Astrocyte of the spinal cord (primary cell): ENCODE measurements around the gene CCDC86.
"Not testable (repeated sequence)": the region's sequence is repeated elsewhere in the genome, so short reads cannot be mapped to it uniquely, and the experiment has no call there.

ENCODE experiments used
- DNase-seq: peaks from one replicate; pipeline ENCODE4 v3.0.0; 2011; ENCODE audit warnings: low read depth, low spot score
- H3K4me3 ChIP-seq: 2 replicates; pipeline ENCODE4 v1.5.1; 2011; ENCODE audit warnings: low read depth, mild to moderate bottlenecking, low read length, moderate library complexity
- in situ Hi-C: cut with HindIII; loops from 2 replicates; pipeline ENCODE4 v1.10.0; 2017; ENCODE audit warnings: low sequenced_read_pairs
- TF ChIP-seq, protein P1 (sequence below): IDR thresholded peaks from 2 replicates; pipeline ENCODE4 v1.5.1; 2012; ENCODE audit warnings: low read depth, mild to moderate bottlenecking, low read length, inconsistent platforms

The CCDC86 gene

DNA sequence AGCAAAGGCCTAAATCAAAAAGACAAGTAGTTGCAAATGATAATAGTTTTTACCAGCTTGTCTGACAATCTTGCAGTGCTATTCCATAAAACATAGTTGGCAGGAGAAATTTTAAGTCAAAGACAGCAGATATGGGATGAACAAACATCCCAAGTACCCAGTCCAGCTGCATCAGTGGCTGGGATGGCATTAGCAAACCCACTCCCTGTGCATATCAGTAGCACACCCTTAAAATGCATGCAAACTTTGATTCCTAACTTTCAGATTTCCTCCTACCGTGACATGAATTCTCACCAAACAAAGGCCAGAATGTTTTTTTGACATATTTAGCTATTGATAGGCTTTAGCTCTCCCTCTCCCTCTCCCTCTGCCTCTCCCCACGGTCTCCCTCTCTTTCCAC lies 27.8 kb upstream of the CCDC86 start:
- TF ChIP-seq, protein P1, sequence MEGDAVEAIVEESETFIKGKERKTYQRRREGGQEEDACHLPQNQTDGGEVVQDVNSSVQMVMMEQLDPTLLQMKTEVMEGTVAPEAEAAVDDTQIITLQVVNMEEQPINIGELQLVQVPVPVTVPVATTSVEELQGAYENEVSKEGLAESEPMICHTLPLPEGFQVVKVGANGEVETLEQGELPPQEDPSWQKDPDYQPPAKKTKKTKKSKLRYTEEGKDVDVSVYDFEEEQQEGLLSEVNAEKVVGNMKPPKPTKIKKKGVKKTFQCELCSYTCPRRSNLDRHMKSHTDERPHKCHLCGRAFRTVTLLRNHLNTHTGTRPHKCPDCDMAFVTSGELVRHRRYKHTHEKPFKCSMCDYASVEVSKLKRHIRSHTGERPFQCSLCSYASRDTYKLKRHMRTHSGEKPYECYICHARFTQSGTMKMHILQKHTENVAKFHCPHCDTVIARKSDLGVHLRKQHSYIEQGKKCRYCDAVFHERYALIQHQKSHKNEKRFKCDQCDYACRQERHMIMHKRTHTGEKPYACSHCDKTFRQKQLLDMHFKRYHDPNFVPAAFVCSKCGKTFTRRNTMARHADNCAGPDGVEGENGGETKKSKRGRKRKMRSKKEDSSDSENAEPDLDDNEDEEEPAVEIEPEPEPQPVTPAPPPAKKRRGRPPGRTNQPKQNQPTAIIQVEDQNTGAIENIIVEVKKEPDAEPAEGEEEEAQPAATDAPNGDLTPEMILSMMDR: no peak

DNA sequence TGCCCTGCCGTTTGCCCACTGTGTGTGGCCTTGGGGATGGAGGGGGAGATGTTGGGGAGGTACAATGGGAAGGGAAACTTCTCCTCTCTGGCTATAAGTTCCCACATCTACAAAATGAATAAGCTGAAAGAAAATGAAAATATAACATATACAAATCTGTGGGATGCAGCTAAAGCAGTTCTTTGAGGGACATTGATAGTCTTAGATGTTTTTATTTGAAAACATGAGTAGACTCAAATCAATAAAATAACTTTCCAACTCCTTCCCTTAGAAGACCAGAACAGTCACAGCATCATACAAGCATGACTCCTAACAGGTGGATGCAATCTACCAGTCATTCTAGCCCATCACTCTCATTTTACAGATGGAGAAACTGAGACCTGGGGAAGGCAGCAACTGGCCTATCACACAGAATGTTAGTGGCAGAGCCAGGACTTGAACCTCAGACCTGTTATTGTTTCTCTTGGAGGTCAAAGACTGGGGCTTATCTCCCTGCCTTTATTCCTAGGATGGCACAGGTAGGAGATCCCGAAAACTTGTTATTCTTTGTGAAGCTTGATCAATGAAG lies 25.2 kb upstream of the CCDC86 start:
- H3K4me3 ChIP-seq: no peak overlapping the region
- in situ Hi-C loops: no loop called here
- TF ChIP-seq, protein P1: no peak
- DNase-seq: no peak

More for the DNA sequence above, 27.8 kb upstream of the CCDC86 start:
- in situ Hi-C loops: no loop called here
- no peak for DNase-seq
- no peak overlapping the region for H3K4me3 ChIP-seq

DNA sequence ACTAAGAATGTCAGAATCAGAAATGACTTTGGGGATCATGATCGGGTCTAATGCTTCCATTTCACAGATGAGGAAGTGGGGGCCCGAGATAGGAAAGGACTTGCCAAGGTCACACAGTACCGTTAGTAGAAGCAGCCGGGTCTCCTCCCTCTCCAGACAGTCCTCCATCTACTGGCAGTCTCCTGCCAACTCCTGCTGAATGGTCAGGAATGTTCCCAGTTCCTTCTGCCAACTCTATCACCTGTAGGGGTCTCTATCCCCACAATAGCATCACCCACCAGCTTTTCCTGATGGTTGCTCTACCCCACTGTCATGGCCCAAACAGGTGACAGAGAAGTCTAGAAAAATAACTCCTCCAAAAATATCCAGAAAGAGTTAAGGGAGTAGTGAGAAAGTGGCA lies 23.9 kb upstream of the CCDC86 start:
- no peak for DNase-seq
- in situ Hi-C loops: no loop called here
- TF ChIP-seq, protein P1: no peak
- H3K4me3 ChIP-seq: no peak overlapping the region

DNA sequence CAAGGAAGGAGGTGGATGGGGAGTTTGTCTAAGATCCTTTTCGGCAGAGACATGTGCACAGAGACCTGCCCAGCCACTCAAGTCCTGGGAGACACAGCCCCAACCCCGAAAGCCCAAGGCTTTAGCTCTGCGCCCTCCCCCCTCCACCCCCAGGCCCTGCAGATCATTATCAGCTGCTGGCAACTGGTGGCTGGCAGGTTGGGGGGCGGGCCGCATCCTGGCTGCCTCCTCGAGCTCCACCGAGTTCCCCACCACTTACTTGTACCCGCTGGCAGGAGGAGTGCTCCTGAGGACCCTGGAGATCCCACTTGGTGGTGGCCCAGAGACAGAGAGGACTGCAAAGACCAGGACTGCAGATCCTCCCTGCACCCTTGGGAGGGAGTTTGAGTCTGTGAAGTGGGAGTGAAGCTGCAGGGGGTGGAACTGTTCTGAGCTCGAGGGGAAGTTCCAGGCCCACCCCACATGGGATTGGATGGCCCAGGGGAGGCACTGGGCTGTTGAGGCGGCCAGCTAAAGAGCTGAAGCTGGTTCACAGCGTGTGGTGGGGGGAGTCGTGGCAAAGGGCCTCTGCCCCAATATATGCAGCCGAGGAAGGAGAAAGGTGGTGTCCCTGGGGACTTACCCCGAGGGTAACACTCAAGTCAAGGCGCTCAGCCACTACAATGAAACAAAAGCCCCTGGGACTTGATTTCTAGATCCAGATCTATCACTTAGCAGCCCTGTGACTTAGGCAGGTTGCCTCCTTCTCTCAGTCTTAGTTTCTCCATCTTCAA lies 19.9 kb upstream of the CCDC86 start:
- H3K4me3 ChIP-seq: no peak overlapping the region
- in situ Hi-C loops: no loop called here
- TF ChIP-seq, protein P1: no peak
- no peak for DNase-seq

DNA sequence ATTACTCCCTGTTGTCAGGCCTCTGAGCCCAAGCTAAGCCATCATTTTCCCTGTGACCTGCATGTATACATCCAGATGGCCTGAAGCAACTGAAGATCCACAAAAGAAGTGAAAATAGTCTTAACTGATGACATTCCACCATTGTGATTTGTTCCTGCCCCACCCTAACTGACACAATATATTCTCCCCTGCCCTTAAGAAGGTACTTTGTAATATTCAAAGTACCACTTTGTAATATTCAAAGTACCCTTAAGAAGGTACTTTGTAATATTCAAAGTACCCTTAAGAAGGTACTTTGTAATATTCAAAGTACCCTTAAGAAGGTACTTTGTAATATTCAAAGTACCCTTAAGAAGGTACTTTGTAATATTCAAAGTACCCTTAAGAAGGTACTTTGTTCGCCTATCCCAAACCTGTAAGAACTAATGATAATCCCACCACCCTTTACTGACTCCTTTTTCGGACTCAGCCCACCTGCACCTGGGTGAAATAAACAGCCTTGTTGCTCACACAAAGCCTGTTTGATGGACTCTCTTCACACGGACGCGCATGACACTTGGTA lies 18.1 kb upstream of the CCDC86 start:
- DNase-seq, H3K4me3 ChIP-seq, in situ Hi-C loops: not testable (repeated sequence)

DNA sequence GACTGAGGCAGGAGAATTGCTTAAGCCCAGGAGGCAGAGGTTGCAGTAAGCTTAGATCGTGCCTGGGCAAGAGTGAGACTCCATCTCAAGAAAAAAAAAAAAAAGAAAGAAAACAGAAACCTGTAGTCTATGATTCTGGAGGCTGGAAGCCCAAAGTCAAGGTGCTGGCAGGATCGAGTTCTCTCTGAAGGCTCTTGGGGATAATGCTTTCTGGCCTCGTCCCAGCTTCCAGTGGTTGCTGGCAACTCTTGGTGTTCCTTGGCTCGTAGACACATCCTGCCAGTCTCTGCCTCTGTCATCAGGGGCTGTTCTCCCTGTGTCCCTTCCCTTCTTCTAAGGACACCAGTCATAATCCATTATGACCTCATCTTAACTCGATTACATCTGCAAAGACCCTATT lies 16.8 kb upstream of the CCDC86 start:
- TF ChIP-seq, protein P1: no peak
- no peak overlapping the region for H3K4me3 ChIP-seq
- in situ Hi-C loops: no loop called here
- DNase-seq: no peak

DNA sequence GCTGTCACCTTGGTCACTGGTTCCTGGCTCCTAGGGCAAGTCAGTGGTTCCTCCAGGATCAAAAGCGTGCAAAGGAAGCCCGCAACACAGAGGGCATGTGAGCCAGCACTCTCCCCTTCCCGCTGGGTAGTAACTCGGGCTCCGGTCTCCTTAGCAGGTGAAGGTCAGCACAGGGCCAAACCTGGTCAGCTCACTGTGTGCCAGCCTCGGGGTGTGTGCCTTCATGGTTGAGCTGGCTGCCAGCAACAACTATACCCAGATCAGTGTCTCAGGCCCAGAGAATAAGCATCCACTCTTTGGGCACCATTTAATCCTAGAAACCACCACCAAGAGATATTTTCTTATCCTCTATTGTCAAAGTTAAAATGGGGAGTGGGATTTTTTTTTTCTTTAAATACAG lies 16.1 kb upstream of the CCDC86 start:
- DNase-seq: no peak
- in situ Hi-C loops: no loop called here
- TF ChIP-seq, protein P1: no peak
- H3K4me3 ChIP-seq: no peak overlapping the region
